Duodenal mucosa (tissue), 2 donors: ENCODE measurements around the gene GIPC2.

Source experiments
- H3K27ac ChIP-seq: one replicate; pipeline ENCODE4 v1.7.0; 2013; ENCODE audit warnings: low read depth, low read length
- H3K27me3 ChIP-seq, 2 donors: one replicate each; pipeline ENCODE4 v1.7.0; 2013; ENCODE audit warnings: low read length in 2 of 2, control low read depth in 1 of 2; ENCODE audit not compliant: insufficient read depth in 2 of 2, control insufficient read depth in 1 of 2
- H3K36me3 ChIP-seq, 2 donors: one replicate each; pipeline ENCODE4 v1.7.0; 2013; ENCODE audit warnings: low read length in 2 of 2, control low read depth in 1 of 2; ENCODE audit not compliant: insufficient read depth in 2 of 2, control insufficient read depth in 1 of 2
- H3K4me1 ChIP-seq, 2 donors: one replicate each; pipeline ENCODE4 v1.7.0; 2013; ENCODE audit warnings: low read length in 2 of 2, control low read depth in 1 of 2; ENCODE audit not compliant: insufficient read depth in 2 of 2, control insufficient read depth in 1 of 2
- H3K4me3 ChIP-seq, 2 donors: one replicate each; pipeline ENCODE4 v1.7.0; 2013; ENCODE audit warnings: low read length in 2 of 2, low read depth in 1 of 2
- H3K9ac ChIP-seq, 2 donors: one replicate each; pipeline ENCODE4 v1.7.0; 2013; ENCODE audit warnings: low read length in 2 of 2, low read depth in 1 of 2
- H3K9me3 ChIP-seq, 2 donors: one replicate each; pipeline ENCODE4 v1.7.0; 2013; ENCODE audit warnings: low read length in 2 of 2, control low read depth in 1 of 2; ENCODE audit not compliant: control insufficient read depth in 1 of 2

The GIPC2 gene

DNA sequence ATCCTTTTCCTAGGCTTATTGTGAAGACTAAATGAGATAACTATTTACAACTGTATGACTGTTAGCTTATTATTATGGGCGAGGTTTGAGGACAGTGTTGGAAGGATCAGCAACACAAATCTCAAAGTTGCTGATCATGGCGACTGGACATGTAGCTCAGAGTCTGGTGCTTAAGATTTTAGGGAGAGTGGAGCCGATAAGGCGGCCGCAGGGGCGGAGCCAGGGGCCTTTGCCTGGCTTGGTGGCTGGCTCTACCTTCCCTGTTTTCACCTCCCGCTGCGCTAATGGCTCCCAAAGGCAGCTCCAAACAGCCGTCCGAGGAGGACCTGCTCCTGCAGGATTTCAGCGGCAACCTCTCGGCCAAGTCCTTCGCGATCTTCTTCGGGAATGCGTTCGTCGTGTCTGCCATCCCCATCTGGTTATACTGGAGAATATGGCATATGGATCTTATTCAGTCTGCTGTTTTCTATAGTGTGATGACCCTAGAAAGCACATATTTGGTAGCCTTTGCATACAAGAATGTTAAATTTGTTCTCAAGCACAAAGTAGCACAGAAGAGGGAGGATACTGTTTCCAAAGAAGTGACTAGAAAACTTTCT lies 45.5 kb downstream of the GIPC2 start:
- no peak overlapping the region for H3K9ac ChIP-seq
- H3K4me1 ChIP-seq: peaks cover 0 to 3% of the 10 kb centered on the region in 2 donors
- peaks cover 6 to 7% of the 10 kb centered on the region in 2 donors for H3K9me3 ChIP-seq
- no peak overlapping the region for H3K4me3 ChIP-seq
- no peaks in the 10 kb centered on the region for H3K27me3 ChIP-seq
- H3K36me3 ChIP-seq: peaks cover 0 to 3% of the 10 kb centered on the region in 2 donors
- no peak overlapping the region for H3K27ac ChIP-seq

- peaks cover under 1 to 5% of the 10 kb centered on the region in 2 donors for H3K9me3 ChIP-seq
- H3K4me1 ChIP-seq: peaks cover 0 to 3% of the 10 kb centered on the region in 2 donors
- no peak overlapping the region for H3K4me3 ChIP-seq
- H3K36me3 ChIP-seq: peaks cover 0 to 3% of the 10 kb centered on the region in 2 donors
- no peak overlapping the region for H3K9ac ChIP-seq
- H3K27me3 ChIP-seq: no peaks in the 10 kb centered on the region
- no peak overlapping the region for H3K27ac ChIP-seq
Measured at GRCh38 chr1:78091886-78092285, 46.1 kb downstream of the GIPC2 start.

DNA sequence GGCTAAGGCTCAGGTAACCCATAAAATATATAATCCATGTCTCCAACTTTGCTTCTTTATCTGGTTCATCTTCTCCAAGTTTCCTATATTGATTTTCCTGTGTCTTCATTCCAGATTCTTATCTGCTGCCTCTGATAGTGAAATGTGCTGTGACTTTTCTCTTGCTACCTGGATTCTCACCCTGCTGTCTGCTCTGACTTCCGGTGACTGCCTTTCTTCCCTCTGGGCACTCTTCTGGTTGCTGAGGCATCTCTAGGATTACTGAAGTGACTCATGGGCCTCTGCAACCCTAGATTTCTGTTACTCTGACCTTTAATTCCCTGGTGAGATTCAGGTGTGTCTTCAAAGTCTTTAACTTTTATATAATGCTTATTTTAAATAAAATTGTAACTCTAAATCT lies 46.9 kb downstream of the GIPC2 start:
- H3K27me3 ChIP-seq: no peaks in the 10 kb centered on the region
- H3K4me1 ChIP-seq: peaks cover 0 to 3% of the 10 kb centered on the region in 2 donors
- peaks cover 0 to 3% of the 10 kb centered on the region in 2 donors for H3K36me3 ChIP-seq
- H3K27ac ChIP-seq: no peak overlapping the region
- H3K4me3 ChIP-seq: no peak overlapping the region
- H3K9ac ChIP-seq: no peak overlapping the region
- no peaks in the 10 kb centered on the region for H3K9me3 ChIP-seq

- Histone ChIP-seq H3K27me3 (no peaks in the 10 kb centered on the region), H3K9ac (no peak overlapping the region), H3K9me3 (no peaks in the 10 kb centered on the region), H3K4me1 (peaks cover 0 to 3% of the 10 kb centered on the region in 2 donors), H3K4me3 (no peak overlapping the region), H3K27ac (no peak overlapping the region), H3K36me3 (peaks cover 0 to 3% of the 10 kb centered on the region in 2 donors)
Measured at GRCh38 chr1:78093560-78093959, 47.8 kb downstream of the GIPC2 start.

DNA sequence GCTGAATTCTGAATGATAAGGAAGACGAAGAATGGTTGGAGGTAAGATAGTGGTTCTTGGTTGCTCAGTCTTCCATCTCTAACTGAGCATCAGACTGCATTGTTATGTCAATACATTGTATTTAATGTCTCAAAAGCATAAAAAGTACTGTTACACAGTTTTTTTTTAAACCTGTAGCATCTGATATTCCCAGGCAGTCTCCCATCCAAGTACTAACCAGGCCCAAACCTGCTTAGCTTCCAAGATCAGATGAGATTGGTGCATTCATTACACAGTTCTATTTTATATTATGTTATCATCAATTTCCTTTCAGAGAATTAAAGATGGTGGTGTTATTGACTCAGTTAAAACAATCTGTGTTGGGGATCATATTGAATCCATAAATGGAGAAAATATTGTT lies 48.9 kb downstream of the GIPC2 start:
- no peaks in the 10 kb centered on the region for H3K27me3 ChIP-seq
- no peak overlapping the region for H3K27ac ChIP-seq
- no peak overlapping the region for H3K4me3 ChIP-seq
- no peaks in the 10 kb centered on the region for H3K9me3 ChIP-seq
- no peak overlapping the region for H3K9ac ChIP-seq
- peaks cover 0 to 3% of the 10 kb centered on the region in 2 donors for H3K36me3 ChIP-seq
- no peaks in the 10 kb centered on the region for H3K4me1 ChIP-seq

GRCh38 chr1:78095593-78095992 lies 49.8 kb downstream of the GIPC2 start:
- Histone ChIP-seq H3K4me3 (no peak overlapping the region), H3K4me1 (no peaks in the 10 kb centered on the region), H3K9me3 (no peaks in the 10 kb centered on the region), H3K36me3 (peaks cover 0 to 3% of the 10 kb centered on the region in 2 donors), H3K27ac (no peak overlapping the region), H3K9ac (no peak overlapping the region), H3K27me3 (no peaks in the 10 kb centered on the region)

DNA sequence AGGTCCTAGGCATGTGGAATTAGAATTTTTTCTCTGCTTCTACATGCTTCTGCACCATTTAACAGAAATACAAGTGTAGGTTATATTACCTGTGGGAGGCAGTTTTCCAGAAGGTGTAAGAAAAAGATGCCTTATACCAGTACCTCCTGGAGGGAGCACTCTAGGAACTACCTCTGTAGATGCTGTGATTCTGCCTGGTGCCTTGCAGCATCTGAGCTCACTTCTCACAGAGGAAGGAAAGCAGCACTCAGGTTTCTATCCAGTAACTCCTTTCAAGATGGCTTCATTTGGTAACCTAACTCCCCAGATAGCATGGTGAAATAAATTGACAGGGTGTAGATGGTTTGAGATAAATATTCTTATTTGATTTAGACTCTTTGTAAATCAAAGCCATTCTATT lies 50.3 kb downstream of the GIPC2 start:
- Histone ChIP-seq H3K4me1 (peaks cover 0 to 1% of the 10 kb centered on the region in 2 donors), H3K27ac (no peak overlapping the region), H3K27me3 (no peaks in the 10 kb centered on the region), H3K36me3 (peaks cover 0 to 3% of the 10 kb centered on the region in 2 donors), H3K9ac (no peak overlapping the region), H3K9me3 (no peaks in the 10 kb centered on the region), H3K4me3 (no peak overlapping the region)

GRCh38 chr1:78096976-78097375 lies 51.2 kb downstream of the GIPC2 start:
- peaks cover 0 to 3% of the 10 kb centered on the region in 2 donors for H3K36me3 ChIP-seq
- peaks cover 0 to 11% of the 10 kb centered on the region in 2 donors for H3K4me1 ChIP-seq
- no peaks in the 10 kb centered on the region for H3K9me3 ChIP-seq
- H3K9ac ChIP-seq: no peak overlapping the region
- no peaks in the 10 kb centered on the region for H3K27me3 ChIP-seq
- H3K27ac ChIP-seq: no peak overlapping the region
- H3K4me3 ChIP-seq: no peak overlapping the region

DNA sequence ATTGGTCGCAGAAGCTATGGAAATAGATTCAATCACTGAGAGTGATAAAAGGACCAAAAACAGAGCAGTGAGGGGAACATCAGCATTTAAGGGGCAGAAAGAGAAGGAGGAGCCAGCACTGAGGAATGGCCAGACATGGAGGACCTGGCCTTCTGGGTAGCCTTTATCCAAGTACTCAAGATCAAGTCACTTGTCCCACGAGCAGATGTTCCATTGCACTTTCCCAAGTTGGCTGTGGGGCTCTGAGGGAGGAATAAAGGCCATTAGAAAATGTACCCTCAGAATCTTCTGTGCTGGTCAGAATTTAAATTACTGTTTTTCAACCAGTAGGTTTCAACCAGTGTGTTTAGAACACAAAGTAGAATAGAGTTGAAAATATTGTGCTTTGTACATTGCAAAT lies 55.3 kb downstream of the GIPC2 start:
- Histone ChIP-seq H3K4me1 (peaks cover 4 to 24% of the 10 kb centered on the region in 2 donors), H3K27ac (no peak overlapping the region), H3K4me3 (no peak overlapping the region), H3K9me3 (no peaks in the 10 kb centered on the region), H3K27me3 (no peaks in the 10 kb centered on the region), H3K36me3 (no peaks in the 10 kb centered on the region), H3K9ac (no peak overlapping the region)

GRCh38 chr1:78101514-78101913 lies 55.7 kb downstream of the GIPC2 start:
- H3K27ac ChIP-seq: no peak overlapping the region
- no peak overlapping the region for H3K4me3 ChIP-seq

More at GRCh38 chr1:78101514-78101913, 55.7 kb downstream of the GIPC2 start:
- H3K27me3 ChIP-seq: no peaks in the 10 kb centered on the region
- H3K9me3 ChIP-seq: no peaks in the 10 kb centered on the region
- no peak overlapping the region for H3K9ac ChIP-seq
- peaks cover 4 to 24% of the 10 kb centered on the region in 2 donors for H3K4me1 ChIP-seq
- no peaks in the 10 kb centered on the region for H3K36me3 ChIP-seq
